B cell (primary cell): Measurements from ENCODE around the gene CA14. TPM values are rescaled to one million over a fixed set of nuclear protein-coding genes. Genes with fewer than 3 reads are reported as not detected.
"Not testable (repeated sequence)": the region's sequence is repeated elsewhere in the genome, so short reads cannot be mapped to it uniquely, and the experiment has no call there.

Source experiments
- ATAC-seq: fragments of 200-7000 bp; cut with Tn5 transposase; one replicate; pipeline ENCODE4 v1.10.0; 2021; ENCODE audit warnings: low read depth, mild to moderate bottlenecking, moderate number of reproducible peaks, moderate library complexity
- CTCF ChIA-PET: fragments of 350-600 bp; sonication (Branson Sonifier 250); formaldehyde crosslinking; loops from one replicate; lab custom pipeline; 2021; ENCODE audit warnings: antibody characterized with exemption, inconsistent platforms; lab: Charles Lee
- POLR2A ChIA-PET: fragments of 350-600 bp; sonication (Branson Sonifier 250); formaldehyde crosslinking; loops from one replicate; lab custom pipeline; 2021; ENCODE audit warnings: antibody characterized with exemption; lab: Charles Lee
- DNase-seq: peaks from one replicate; pipeline ENCODE4 v3.0.0; 2013
- H2AFZ ChIP-seq: 2 replicates; pipeline ENCODE4 v1.6.1; 2012; ENCODE audit warnings: mild to moderate bottlenecking, low read depth, low read length; ENCODE audit not compliant: insufficient read depth, poor library complexity, severe bottlenecking
- H3K27ac ChIP-seq, 2 donors: 1 replicate in 1 of 2; 2 replicates in 1 of 2; pipeline ENCODE4 v1.5.1; 2012 to 2013; ENCODE audit warnings: low read length in 2 of 2, mild to moderate bottlenecking in 2 of 2, moderate library complexity in 1 of 2
- H3K27me3 ChIP-seq, 4 experiments: fragments of 200-600 bp in 1 of 4; sonication (generic) in 1 of 4; replicated peaks in 1 of 4; 1 replicate in 2 of 4; 2 replicates in 2 of 4; pipeline versions ENCODE4 v1.6.1 to v1.7.0; 2013 to 2016; ENCODE audit warnings: low read length in 3 of 4, mild to moderate bottlenecking in 2 of 4, mixed read lengths in 1 of 4, moderate library complexity in 1 of 4; ENCODE audit not compliant: insufficient read depth in 4 of 4, control insufficient read depth in 3 of 4; ENCODE audit errors: control extremely low read depth in 1 of 4
- H3K36me3 ChIP-seq, 2 experiments: replicated peaks in 1 of 2; 1 replicate in 1 of 2; 2 replicates in 1 of 2; pipeline versions ENCODE4 v1.6.1 to v1.7.1; 2013; ENCODE audit warnings: low read length in 1 of 2; ENCODE audit not compliant: insufficient read depth in 2 of 2, control insufficient read depth in 1 of 2; ENCODE audit errors: control extremely low read depth in 1 of 2, extremely low read depth in 1 of 2
- H3K4me1 ChIP-seq, 2 donors: fragments of 200-600 bp in 1 of 2; sonication (generic) in 1 of 2; 1 replicate in 1 of 2; 2 replicates in 1 of 2; pipeline versions ENCODE4 v1.5.1 to v1.6.1; 2013 to 2017; ENCODE audit warnings: low read length in 2 of 2; ENCODE audit not compliant: control insufficient read depth in 2 of 2, insufficient read depth in 2 of 2
- H3K4me2 ChIP-seq: replicated peaks from 2 replicates; pipeline ENCODE3; 2012; ENCODE audit warnings: mild to moderate bottlenecking, low read depth, low read length; ENCODE audit not compliant: poor library complexity, severe bottlenecking
- H3K4me3 ChIP-seq, 5 experiments: fragments of 200-600 bp in 1 of 5; sonication (generic) in 1 of 5; 1 replicate in 3 of 5; 2 replicates in 2 of 5; pipeline versions ENCODE4 v1.5.1 to v1.7.0; 2011 to 2016; ENCODE audit warnings: low read length in 4 of 5, mild to moderate bottlenecking in 4 of 5, low read depth in 2 of 5, control low read depth in 1 of 5, moderate library complexity in 1 of 5; ENCODE audit not compliant: insufficient read depth in 1 of 5; ENCODE audit errors: control extremely low read depth in 1 of 5, extremely low read depth in 1 of 5
- H3K79me2 ChIP-seq: fragments of 200-600 bp; sonication (generic); one replicate; pipeline ENCODE4 v1.6.0; 2016; ENCODE audit warnings: low read length; ENCODE audit not compliant: control insufficient read depth, insufficient read depth
- H3K9ac ChIP-seq: fragments of 200-600 bp; sonication (generic); 2 replicates; pipeline ENCODE4 v1.6.1; 2017; ENCODE audit warnings: mild to moderate bottlenecking, low read length, moderate library complexity
- H3K9me3 ChIP-seq, 3 donors: one replicate each; pipeline versions ENCODE4 v1.6.1 to v1.7.1; 2013; ENCODE audit warnings: low read length in 2 of 3; ENCODE audit not compliant: control insufficient read depth in 2 of 3, insufficient read depth in 1 of 3; ENCODE audit errors: control extremely low read depth in 1 of 3
- H4K20me1 ChIP-seq: 2 replicates; pipeline ENCODE4 v1.6.0; 2012; ENCODE audit warnings: mild to moderate bottlenecking, low read length; ENCODE audit not compliant: insufficient read depth, control insufficient read depth, poor library complexity, severe bottlenecking
- H3K27ac Mint-ChIP-seq: one replicate; pipeline ENCODE4 v1.8.0; 2021; ENCODE audit warnings: mixed read lengths
- H3K27me3 Mint-ChIP-seq: one replicate; pipeline ENCODE4 v1.8.0; 2021; ENCODE audit warnings: mixed read lengths
- H3K4me1 Mint-ChIP-seq: one replicate; pipeline ENCODE4 v1.8.0; 2021; ENCODE audit warnings: mixed read lengths
- H3K4me3 Mint-ChIP-seq: one replicate; pipeline ENCODE4 v1.8.0; 2021; ENCODE audit warnings: mixed read lengths
- H3K9me3 Mint-ChIP-seq: one replicate; pipeline ENCODE4 v1.8.0; 2022; ENCODE audit warnings: mixed read lengths; ENCODE audit not compliant: insufficient read depth
- EZH2 ChIP-seq: IDR thresholded peaks from 2 replicates; pipeline ENCODE4 v1.6.1; 2012; ENCODE audit warnings: borderline replicate concordance, low read depth, mild to moderate bottlenecking, moderate library complexity, low read length; ENCODE audit not compliant: insufficient read depth, poor library complexity, severe bottlenecking
- WGBS: methylation state at CpG from one replicate; pipeline ENCODE4 v1.1.5; 2013; ENCODE audit warnings: missing lambda C conversion rate; ENCODE audit not compliant: insufficient coverage; 5-methylcytosine and 5-hydroxymethylcytosine counted together
- intact Hi-C: fragments of 100-400 bp; cut with micrococcal nuclease; formaldehyde crosslinking; loops from one replicate; pipeline ENCODE4 v1.10.0; 2022
- polyA minus RNA-seq: library from RNA; depleted of rRNA, polyadenylated mRNA; stranded (reverse); fragments of >200 nt; gene quantifications from 2 replicates; pipeline ENCODE4 v1.2.3, GENCODE V29; 2012
- polyA plus RNA-seq: library from polyadenylated mRNA; depleted of rRNA; stranded (reverse); fragments of >200 nt; gene quantifications from 2 replicates; pipeline ENCODE4 v1.2.3, GENCODE V29; 2012
- total RNA-seq, 2 donors: library from RNA; stranded (reverse); fragments of 120-200 nt in 1 of 2; gene quantifications; 1 replicate in 1 of 2; 2 replicates in 1 of 2; pipeline versions ENCODE4 v1.2.3 to v1.2.4, GENCODE V29; 2013 to 2022
- TF ChIP-seq, protein P1 (sequence below): fragments of 200-600 bp; IDR thresholded peaks from one replicate; pipeline ENCODE4 v1.8.0; 2022; ENCODE audit warnings: antibody characterized with exemption, mild to moderate bottlenecking

Gene CA14
- total RNA-seq (not detected in 2 replicates), polyA plus RNA-seq (not detected in 2 replicates), polyA minus RNA-seq (not detected in 2 replicates)
- total RNA-seq (2013): 0.14 TPM

DNA sequence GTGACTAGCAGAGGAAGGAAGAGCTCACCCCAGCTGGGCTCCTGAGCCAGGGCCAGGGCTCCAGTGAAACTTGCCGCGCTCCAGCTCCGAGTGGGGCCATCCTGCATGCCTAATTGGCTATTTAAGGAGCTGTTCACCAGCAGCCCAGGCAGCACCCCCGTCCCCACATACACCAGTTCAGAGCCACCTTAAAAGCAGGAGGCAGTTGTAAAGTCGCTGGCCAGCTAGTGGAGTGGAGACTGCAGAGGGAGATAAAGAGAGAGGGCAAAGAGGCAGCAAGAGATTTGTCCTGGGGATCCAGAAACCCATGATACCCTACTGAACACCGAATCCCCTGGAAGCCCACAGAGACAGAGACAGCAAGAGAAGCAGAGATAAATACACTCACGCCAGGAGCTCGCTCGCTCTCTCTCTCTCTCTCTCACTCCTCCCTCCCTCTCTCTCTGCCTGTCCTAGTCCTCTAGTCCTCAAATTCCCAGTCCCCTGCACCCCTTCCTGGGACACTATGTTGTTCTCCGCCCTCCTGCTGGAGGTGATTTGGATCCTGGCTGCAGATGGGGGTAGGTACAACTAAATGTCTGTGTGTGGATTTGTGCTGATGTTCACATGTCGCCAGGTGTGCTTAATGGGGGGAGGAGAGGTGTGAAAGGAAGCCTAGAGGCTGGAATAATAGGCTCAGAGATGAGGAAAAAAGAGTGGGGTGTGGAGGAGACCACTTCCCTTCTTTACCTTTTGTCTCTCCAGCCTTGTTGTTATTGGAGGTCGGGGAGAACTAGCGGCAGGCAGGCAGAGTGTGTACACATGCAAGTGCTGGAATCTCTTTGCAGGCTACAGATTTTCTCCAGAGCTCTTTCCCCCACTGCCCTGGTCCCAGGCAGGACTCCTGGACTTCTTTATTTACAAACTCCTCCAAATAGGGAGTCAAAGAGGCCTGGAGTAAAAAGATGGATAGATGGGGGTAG lies at the start of gene CA14:
CA14 (plus strand) TSS at position 151 of the 962 bp plus-strand sequence; CDS start at position 506, 355 bp downstream.
- Histone ChIP-seq H4K20me1 (no peaks in the 10 kb centered on the region), H3K27me3 (peaks cover 0 to 36% (median 24%) of the 10 kb centered on the region in 4 experiments), H3K27ac (no peak within 1 kb of the TSS), H2AFZ (no peak within 1 kb of the TSS), H3K9ac (no peak within 1 kb of the TSS), H3K36me3 (no peaks in the 10 kb centered on the region), H3K4me1 (peaks cover 14 to 15% of the 10 kb centered on the region in 2 donors), H3K9me3 (no peaks in the 10 kb centered on the region), H3K4me2 (no peak within 1 kb of the TSS), H3K79me2 (no peaks in the 10 kb centered on the region), H3K4me3 (no peak within 1 kb of the TSS)
- no peak for TF ChIP-seq EZH2
- TF ChIP-seq, protein P1, sequence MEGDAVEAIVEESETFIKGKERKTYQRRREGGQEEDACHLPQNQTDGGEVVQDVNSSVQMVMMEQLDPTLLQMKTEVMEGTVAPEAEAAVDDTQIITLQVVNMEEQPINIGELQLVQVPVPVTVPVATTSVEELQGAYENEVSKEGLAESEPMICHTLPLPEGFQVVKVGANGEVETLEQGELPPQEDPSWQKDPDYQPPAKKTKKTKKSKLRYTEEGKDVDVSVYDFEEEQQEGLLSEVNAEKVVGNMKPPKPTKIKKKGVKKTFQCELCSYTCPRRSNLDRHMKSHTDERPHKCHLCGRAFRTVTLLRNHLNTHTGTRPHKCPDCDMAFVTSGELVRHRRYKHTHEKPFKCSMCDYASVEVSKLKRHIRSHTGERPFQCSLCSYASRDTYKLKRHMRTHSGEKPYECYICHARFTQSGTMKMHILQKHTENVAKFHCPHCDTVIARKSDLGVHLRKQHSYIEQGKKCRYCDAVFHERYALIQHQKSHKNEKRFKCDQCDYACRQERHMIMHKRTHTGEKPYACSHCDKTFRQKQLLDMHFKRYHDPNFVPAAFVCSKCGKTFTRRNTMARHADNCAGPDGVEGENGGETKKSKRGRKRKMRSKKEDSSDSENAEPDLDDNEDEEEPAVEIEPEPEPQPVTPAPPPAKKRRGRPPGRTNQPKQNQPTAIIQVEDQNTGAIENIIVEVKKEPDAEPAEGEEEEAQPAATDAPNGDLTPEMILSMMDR: no peak
- whole genome bisulfite sequencing: 47% methylated on average over 10 of the region's 13 CpGs
- peaks cover 13% of the 10 kb centered on the region for H3K4me1 Mint-ChIP-seq
- no peak within 1 kb of the TSS for H3K4me3 Mint-ChIP-seq
- no peak within 1 kb of the TSS for H3K27ac Mint-ChIP-seq
- no peaks in the 10 kb centered on the region for H3K9me3 Mint-ChIP-seq
- POLR2A ChIA-PET: no interaction called here
- DNase-seq (no peak), ATAC-seq (no peak)
- H3K27me3 Mint-ChIP-seq: peaks cover 45% of the 10 kb centered on the region
- intact Hi-C loops: loop anchor here (10.0 kb wide), 1 partner anchor 737 kb away; no protein-coding TSS in a partner anchor
- CTCF ChIA-PET: interaction anchor here (0.8 to 5.6 kb wide), 4 partner anchors 9 to 185 kb away, joined by 3 to 60 read pairs (median 4); partner anchors contain the start of gene CIART

GRCh38 chr1:150208460-150208859 lies 49.1 kb upstream of the CA14 start:
- H3K36me3 ChIP-seq, H4K20me1 ChIP-seq, ATAC-seq, H3K4me1 Mint-ChIP-seq, H3K9ac ChIP-seq, H3K9me3 Mint-ChIP-seq, H3K4me3 Mint-ChIP-seq, CTCF ChIA-PET, H3K79me2 ChIP-seq, H3K4me1 ChIP-seq, H3K9me3 ChIP-seq, H3K27ac Mint-ChIP-seq, H3K4me2 ChIP-seq, intact Hi-C loops, DNase-seq, H3K27me3 ChIP-seq, H3K27ac ChIP-seq, H2AFZ ChIP-seq, H3K4me3 ChIP-seq, H3K27me3 Mint-ChIP-seq: not testable (repeated sequence)
- WGBS: no CpG with 5 or more reads among the region's 6 CpGs
- POLR2A ChIA-PET: interaction anchor here (0.6 kb wide), 1 partner anchor 13 kb away, joined by 4 read pairs; no protein-coding TSS in a partner anchor
